T-cell (primary cell): ENCODE data around the gene OR6B1. TPM values are rescaled to one million over a fixed set of nuclear protein-coding genes. Genes with fewer than 3 reads are reported as not detected.

ENCODE experiments used
- ATAC-seq, 4 experiments: fragments of 200-7000 bp in 3 of 4; fragments of 150-1000 bp in 1 of 4; cut with Tn5 transposase; replicated peaks in 1 of 4; 1 replicate in 3 of 4; 2 replicates in 1 of 4; pipeline ENCODE4 v1.10.0; 2021; ENCODE audit warnings: moderate library complexity in 3 of 4, mild to moderate bottlenecking in 2 of 4, moderate number of reproducible peaks in 1 of 4
- CTCF ChIA-PET, 2 donors: fragments of 300-600 bp; sonication (Branson Sonifier 250); formaldehyde crosslinking; loops; one replicate each; lab custom pipeline; 2022; ENCODE audit warnings: antibody characterized with exemption in 2 of 2; lab: Charles Lee
- POLR2A ChIA-PET, 2 donors: fragments of 300-600 bp; sonication (Branson Sonifier 250); formaldehyde crosslinking; loops; one replicate each; lab custom pipeline; 2022; ENCODE audit warnings: antibody characterized with exemption in 2 of 2; lab: Charles Lee
- DNase-seq, 35 experiments: peaks; one replicate each; pipeline versions ENCODE4 v3.0.0 to v3.0.0-alpha.2; 2013 to 2023
- H3K27ac ChIP-seq: one replicate; pipeline ENCODE4 v1.5.1; 2013; ENCODE audit warnings: low read length
- H3K27me3 ChIP-seq, 2 experiments: replicated peaks in 1 of 2; 1 replicate in 1 of 2; 2 replicates in 1 of 2; pipeline versions ENCODE4 v1.6.1 to v1.7.0; 2013; ENCODE audit warnings: low read length in 1 of 2, mixed read lengths in 1 of 2; ENCODE audit not compliant: control insufficient read depth in 2 of 2, insufficient read depth in 2 of 2; ENCODE audit errors: extremely low read depth in 1 of 2
- H3K36me3 ChIP-seq, 2 donors: 1 replicate in 1 of 2; 2 replicates in 1 of 2; pipeline versions ENCODE4 v1.6.1 to v1.7.0; 2013; ENCODE audit warnings: low read length in 1 of 2; ENCODE audit not compliant: control insufficient read depth in 2 of 2, insufficient read depth in 1 of 2; ENCODE audit errors: extremely low read depth in 1 of 2
- H3K4me1 ChIP-seq, 2 experiments: 1 replicate in 1 of 2; 2 replicates in 1 of 2; pipeline versions ENCODE4 v1.6.1 to v1.7.0; 2013; ENCODE audit warnings: low read length in 2 of 2, mixed read lengths in 1 of 2; ENCODE audit not compliant: insufficient read depth in 2 of 2, control insufficient read depth in 1 of 2; ENCODE audit errors: extremely low read depth in 1 of 2
- H3K4me3 ChIP-seq, 2 donors: 1 replicate in 1 of 2; 2 replicates in 1 of 2; pipeline versions ENCODE4 v1.5.1 to v1.7.0; 2013; ENCODE audit warnings: mild to moderate bottlenecking in 2 of 2, low read length in 1 of 2, moderate library complexity in 1 of 2; ENCODE audit not compliant: control insufficient read depth in 1 of 2; ENCODE audit errors: extremely low read depth in 1 of 2
- H3K9me3 ChIP-seq: 2 replicates; pipeline ENCODE4 v1.7.0; 2013
- H3K27ac Mint-ChIP-seq, 2 donors: one replicate each; pipeline ENCODE4 v1.8.0; 2020 to 2021; ENCODE audit warnings: mild to moderate bottlenecking in 2 of 2, mixed read lengths in 2 of 2
- H3K27me3 Mint-ChIP-seq, 2 donors: one replicate each; pipeline ENCODE4 v1.8.0; 2021 to 2022; ENCODE audit warnings: mixed read lengths in 2 of 2
- H3K36me3 Mint-ChIP-seq: one replicate; pipeline ENCODE4 v1.8.0; 2021; ENCODE audit warnings: mixed read lengths
- H3K4me1 Mint-ChIP-seq, 3 donors: one replicate each; pipeline ENCODE4 v1.8.0; 2020 to 2022; ENCODE audit warnings: mixed read lengths in 3 of 3, mild to moderate bottlenecking in 1 of 3
- H3K4me3 Mint-ChIP-seq, 3 donors: one replicate each; pipeline ENCODE4 v1.8.0; 2020 to 2022; ENCODE audit warnings: mild to moderate bottlenecking in 3 of 3, mixed read lengths in 3 of 3, moderate library complexity in 3 of 3
- H3K9me3 Mint-ChIP-seq, 3 donors: one replicate each; pipeline ENCODE4 v1.8.0; 2020 to 2022; ENCODE audit warnings: mixed read lengths in 3 of 3
- WGBS: methylation state at CpG from one replicate; pipeline ENCODE4 v1.1.5; 2013; ENCODE audit warnings: missing lambda C conversion rate; ENCODE audit not compliant: insufficient coverage; 5-methylcytosine and 5-hydroxymethylcytosine counted together
- total RNA-seq, 35 experiments: library from RNA in 6 of 35; stranded (reverse) in 6 of 35; fragments of 120-200 nt in 1 of 35; gene quantifications; one replicate each; pipeline versions ENCODE4 v1.2.1 to v1.2.4 and lab custom pipeline; 2013 to 2026

Gene OR6B1
- total RNA-seq, 5 donors from 2014 or later (not counting 1 experiment from before 2014, with no cell fraction given): not detected

- Histone ChIP-seq H3K36me3 (no peaks in the 10 kb centered on the region), H3K27ac (no peak overlapping the region), H3K9me3 (no peaks in the 10 kb centered on the region), H3K4me1 (no peaks in the 10 kb centered on the region), H3K27me3 (peaks cover 0 to 3% of the 10 kb centered on the region in 2 experiments), H3K4me3 (no peak overlapping the region)
- CTCF ChIA-PET: no interaction called here
- peaks cover 0 to 2% of the 10 kb centered on the region in 2 donors for H3K27me3 Mint-ChIP-seq
- DNase-seq: no peak
- no peak overlapping the region for H3K27ac Mint-ChIP-seq
- no CpG with 5 or more reads among the region's 4 CpGs for WGBS
- H3K9me3 Mint-ChIP-seq: peaks cover 0 to 2% (median 0%) of the 10 kb centered on the region in 3 donors
- no peak for ATAC-seq
- no peaks in the 10 kb centered on the region for H3K4me1 Mint-ChIP-seq
- H3K4me3 Mint-ChIP-seq: no peak overlapping the region
- no peaks in the 10 kb centered on the region for H3K36me3 Mint-ChIP-seq
- POLR2A ChIA-PET: no interaction called here
Measured at GRCh38 chr7:144023171-144023827, 23.2 kb downstream of the OR6B1 start.

- CTCF ChIA-PET: no interaction called here
- no peak for DNase-seq
- H3K36me3 Mint-ChIP-seq: no peaks in the 10 kb centered on the region
- H3K9me3 ChIP-seq: no peaks in the 10 kb centered on the region
- no peak overlapping the region for H3K4me3 ChIP-seq
- POLR2A ChIA-PET: no interaction called here
- H3K27me3 ChIP-seq: peaks cover 0 to 3% of the 10 kb centered on the region in 2 experiments
- no peaks in the 10 kb centered on the region for H3K4me1 ChIP-seq
- no peaks in the 10 kb centered on the region for H3K27me3 Mint-ChIP-seq
- H3K9me3 Mint-ChIP-seq: no peaks in the 10 kb centered on the region
- H3K4me3 Mint-ChIP-seq: no peak overlapping the region
- no peaks in the 10 kb centered on the region for H3K36me3 ChIP-seq
- no peaks in the 10 kb centered on the region for H3K4me1 Mint-ChIP-seq
- H3K27ac Mint-ChIP-seq: no peak overlapping the region
- H3K27ac ChIP-seq: no peak overlapping the region
- ATAC-seq: no peak
- 72% methylated on average over 3 of the region's 3 CpGs for WGBS
Measured at GRCh38 chr7:144024213-144024612, 24.1 kb downstream of the OR6B1 start.

GRCh38 chr7:144026203-144026883 is 26.2 kb downstream of the OR6B1 start:
- Mint-ChIP-seq H3K27me3 (peaks cover under 1 to 6% of the 10 kb centered on the region in 2 donors), H3K4me3 (no peak overlapping the region), H3K27ac (no peak overlapping the region), H3K36me3 (no peaks in the 10 kb centered on the region), H3K4me1 (no peaks in the 10 kb centered on the region), H3K9me3 (no peaks in the 10 kb centered on the region)
- H3K27me3 ChIP-seq: peaks cover 0 to 3% of the 10 kb centered on the region in 2 experiments
- H3K27ac ChIP-seq: no peak overlapping the region
- H3K4me3 ChIP-seq: no peak overlapping the region
- H3K36me3 ChIP-seq: no peaks in the 10 kb centered on the region
- POLR2A ChIA-PET: no interaction called here
- 40% methylated on average over 3 of the region's 4 CpGs for WGBS
- no peaks in the 10 kb centered on the region for H3K4me1 ChIP-seq
- CTCF ChIA-PET: no interaction called here
- no peak for DNase-seq
- no peak for ATAC-seq
- no peaks in the 10 kb centered on the region for H3K9me3 ChIP-seq

GRCh38 chr7:144027070-144027469 is 26.9 kb downstream of the OR6B1 start:
- H3K4me1 Mint-ChIP-seq: no peaks in the 10 kb centered on the region
- ATAC-seq: no peak
- H3K27ac Mint-ChIP-seq: no peak overlapping the region
- Histone ChIP-seq H3K4me3 (no peak overlapping the region), H3K36me3 (no peaks in the 10 kb centered on the region), H3K27ac (no peak overlapping the region), H3K9me3 (no peaks in the 10 kb centered on the region), H3K27me3 (peaks cover 0 to 3% of the 10 kb centered on the region in 2 experiments), H3K4me1 (no peaks in the 10 kb centered on the region)
- no peaks in the 10 kb centered on the region for H3K9me3 Mint-ChIP-seq
- DNase-seq: peak in 1 of 35 experiments; percentile 2
- no peaks in the 10 kb centered on the region for H3K36me3 Mint-ChIP-seq
- H3K27me3 Mint-ChIP-seq: peaks cover 6 to 7% of the 10 kb centered on the region in 2 donors
- WGBS: no CpG with 5 or more reads among the region's 3 CpGs
- no peak overlapping the region for H3K4me3 Mint-ChIP-seq
- ChIA-PET POLR2A (no interaction called here), CTCF (no interaction called here)

- no peak overlapping the region for H3K4me3 Mint-ChIP-seq
- no peaks in the 10 kb centered on the region for H3K36me3 ChIP-seq
- no peaks in the 10 kb centered on the region for H3K4me1 ChIP-seq
- peaks cover 0 to 3% of the 10 kb centered on the region in 2 experiments for H3K27me3 ChIP-seq
- ChIA-PET CTCF (no interaction called here), POLR2A (no interaction called here)
- H3K4me1 Mint-ChIP-seq: no peaks in the 10 kb centered on the region
- no peak overlapping the region for H3K27ac Mint-ChIP-seq
- DNase-seq: no peak
- H3K27me3 Mint-ChIP-seq: peaks cover 12% of the 10 kb centered on the region in 2 donors
- no CpG with 5 or more reads among the region's 1 CpG for WGBS
- no peak overlapping the region for H3K4me3 ChIP-seq
- no peak for ATAC-seq
- no peaks in the 10 kb centered on the region for H3K9me3 Mint-ChIP-seq
- no peak overlapping the region for H3K27ac ChIP-seq
- no peaks in the 10 kb centered on the region for H3K36me3 Mint-ChIP-seq
- no peaks in the 10 kb centered on the region for H3K9me3 ChIP-seq
Measured at GRCh38 chr7:144027974-144028373, 27.9 kb downstream of the OR6B1 start.

GRCh38 chr7:144028547-144028946 is 28.4 kb downstream of the OR6B1 start:
- Histone ChIP-seq H3K27ac (no peak overlapping the region), H3K9me3 (no peaks in the 10 kb centered on the region), H3K27me3 (peaks cover 0 to 3% of the 10 kb centered on the region in 2 experiments), H3K36me3 (no peaks in the 10 kb centered on the region), H3K4me1 (no peaks in the 10 kb centered on the region), H3K4me3 (no peak overlapping the region)
- no peak overlapping the region for H3K27ac Mint-ChIP-seq
- no peaks in the 10 kb centered on the region for H3K4me1 Mint-ChIP-seq
- CTCF ChIA-PET: no interaction called here
- ATAC-seq: no peak
- DNase-seq: no peak
- H3K27me3 Mint-ChIP-seq: peaks cover 14 to 15% of the 10 kb centered on the region in 2 donors
- POLR2A ChIA-PET: no interaction called here
- H3K4me3 Mint-ChIP-seq: no peak overlapping the region
- no peaks in the 10 kb centered on the region for H3K9me3 Mint-ChIP-seq
- H3K36me3 Mint-ChIP-seq: no peaks in the 10 kb centered on the region
- no CpG with 5 or more reads among the region's 3 CpGs for WGBS
